HL-60 (cell line): Measurements from ENCODE around the gene QSOX2.

Experiments used
- CTCF ChIP-seq: IDR thresholded peaks from one replicate; pipeline ENCODE4 v1.5.1; 2011; ENCODE audit warnings: low read length, control low read depth, inconsistent platforms; ENCODE audit not compliant: insufficient read depth
- GABPA ChIP-seq: IDR thresholded peaks from 2 replicates; pipeline ENCODE4 v1.6.1; 2012; ENCODE audit warnings: low read depth
- POLR2AphosphoS5 ChIP-seq: IDR thresholded peaks from 2 replicates; pipeline ENCODE4 v1.6.1; 2012; ENCODE audit warnings: low read depth
- TF ChIP-seq, protein P1 (sequence below): IDR thresholded peaks from 2 replicates; pipeline ENCODE4 v1.6.1; 2012; ENCODE audit warnings: low read depth; ENCODE audit not compliant: insufficient replicate concordance

GRCh38 chr9:136202454-136203407, 42.9 kb downstream of the QSOX2 start:
- TF ChIP-seq POLR2AphosphoS5 (no peak), CTCF (no peak), GABPA (no peak)
- TF ChIP-seq, protein P1, sequence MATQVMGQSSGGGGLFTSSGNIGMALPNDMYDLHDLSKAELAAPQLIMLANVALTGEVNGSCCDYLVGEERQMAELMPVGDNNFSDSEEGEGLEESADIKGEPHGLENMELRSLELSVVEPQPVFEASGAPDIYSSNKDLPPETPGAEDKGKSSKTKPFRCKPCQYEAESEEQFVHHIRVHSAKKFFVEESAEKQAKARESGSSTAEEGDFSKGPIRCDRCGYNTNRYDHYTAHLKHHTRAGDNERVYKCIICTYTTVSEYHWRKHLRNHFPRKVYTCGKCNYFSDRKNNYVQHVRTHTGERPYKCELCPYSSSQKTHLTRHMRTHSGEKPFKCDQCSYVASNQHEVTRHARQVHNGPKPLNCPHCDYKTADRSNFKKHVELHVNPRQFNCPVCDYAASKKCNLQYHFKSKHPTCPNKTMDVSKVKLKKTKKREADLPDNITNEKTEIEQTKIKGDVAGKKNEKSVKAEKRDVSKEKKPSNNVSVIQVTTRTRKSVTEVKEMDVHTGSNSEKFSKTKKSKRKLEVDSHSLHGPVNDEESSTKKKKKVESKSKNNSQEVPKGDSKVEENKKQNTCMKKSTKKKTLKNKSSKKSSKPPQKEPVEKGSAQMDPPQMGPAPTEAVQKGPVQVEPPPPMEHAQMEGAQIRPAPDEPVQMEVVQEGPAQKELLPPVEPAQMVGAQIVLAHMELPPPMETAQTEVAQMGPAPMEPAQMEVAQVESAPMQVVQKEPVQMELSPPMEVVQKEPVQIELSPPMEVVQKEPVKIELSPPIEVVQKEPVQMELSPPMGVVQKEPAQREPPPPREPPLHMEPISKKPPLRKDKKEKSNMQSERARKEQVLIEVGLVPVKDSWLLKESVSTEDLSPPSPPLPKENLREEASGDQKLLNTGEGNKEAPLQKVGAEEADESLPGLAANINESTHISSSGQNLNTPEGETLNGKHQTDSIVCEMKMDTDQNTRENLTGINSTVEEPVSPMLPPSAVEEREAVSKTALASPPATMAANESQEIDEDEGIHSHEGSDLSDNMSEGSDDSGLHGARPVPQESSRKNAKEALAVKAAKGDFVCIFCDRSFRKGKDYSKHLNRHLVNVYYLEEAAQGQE: peak; percentile 17
